HG03064 (cell line): ENCODE data around the gene FYN.

Experiments
- ATAC-seq: cut with Tn5 transposase; IDR thresholded peaks from one replicate; pipeline ENCODE4 v1.9.1; 2021; ENCODE audit warnings: low read depth; ENCODE audit not compliant: unreplicated experiment

FYN gene

GRCh38 chr6:111773501-111774345, 99.5 kb downstream of the FYN start:
- ATAC-seq = no peak

GRCh38 chr6:111772381-111772780, 100.9 kb downstream of the FYN start:
- ATAC-seq = no peak

- no peak for ATAC-seq
These were observed 101.6 kb downstream of the FYN start for GRCh38 chr6:111771629-111772028.

GRCh38 chr6:111771094-111771432, 102.2 kb downstream of the FYN start:
- no peak for ATAC-seq

- ATAC-seq = no peak
These were observed 102.8 kb downstream of the FYN start for GRCh38 chr6:111770263-111771093.

GRCh38 chr6:111769365-111770152, 103.7 kb downstream of the FYN start:
- ATAC-seq = no peak

GRCh38 chr6:111768431-111768770, 104.9 kb downstream of the FYN start:
- no peak for ATAC-seq

GRCh38 chr6:111767752-111768430, 105.4 kb downstream of the FYN start:
- ATAC-seq = no peak

- ATAC-seq = no peak
These were observed 106.9 kb downstream of the FYN start for GRCh38 chr6:111766201-111766857.

- ATAC-seq = no peak
These were observed 107.5 kb downstream of the FYN start for GRCh38 chr6:111765763-111766162.

- ATAC-seq = peak; percentile 62
These were observed 108.7 kb downstream of the FYN start for GRCh38 chr6:111764238-111765175.

- no peak for ATAC-seq
These were observed 109.9 kb downstream of the FYN start for GRCh38 chr6:111763381-111763780.

GRCh38 chr6:111761783-111762312, 111.4 kb downstream of the FYN start:
- peak; percentile 56 for ATAC-seq

GRCh38 chr6:111761212-111761611, 112.0 kb downstream of the FYN start:
- ATAC-seq = no peak

- ATAC-seq = no peak
These were observed 113.1 kb downstream of the FYN start for GRCh38 chr6:111759836-111760785.

- no peak for ATAC-seq
These were observed 113.9 kb downstream of the FYN start for GRCh38 chr6:111759331-111759835.

GRCh38 chr6:111758608-111759329, 114.5 kb downstream of the FYN start:
- ATAC-seq = no peak
